Tibial nerve (tissue), 3 donors: ENCODE results near the gene TIPIN.

Experiments
- POLR2A ChIP-seq, 2 donors: fragments of 450-650 bp; IDR thresholded peaks; one replicate each; pipeline ENCODE4 v1.6.1; 2017; ENCODE audit warnings: antibody characterized with exemption in 2 of 2, mild to moderate bottlenecking in 2 of 2, moderate library complexity in 2 of 2
- TF ChIP-seq, protein P1 (sequence below), 5 experiments: fragments of 200-600 bp in 3 of 5; fragments of 450-650 bp in 2 of 5; sonication (generic) in 3 of 5; IDR thresholded peaks; one replicate each; pipeline ENCODE4 v1.5.1; 2016 to 2019; ENCODE audit warnings: antibody characterized with exemption in 5 of 5, mild to moderate bottlenecking in 3 of 5, moderate library complexity in 2 of 5

DNA sequence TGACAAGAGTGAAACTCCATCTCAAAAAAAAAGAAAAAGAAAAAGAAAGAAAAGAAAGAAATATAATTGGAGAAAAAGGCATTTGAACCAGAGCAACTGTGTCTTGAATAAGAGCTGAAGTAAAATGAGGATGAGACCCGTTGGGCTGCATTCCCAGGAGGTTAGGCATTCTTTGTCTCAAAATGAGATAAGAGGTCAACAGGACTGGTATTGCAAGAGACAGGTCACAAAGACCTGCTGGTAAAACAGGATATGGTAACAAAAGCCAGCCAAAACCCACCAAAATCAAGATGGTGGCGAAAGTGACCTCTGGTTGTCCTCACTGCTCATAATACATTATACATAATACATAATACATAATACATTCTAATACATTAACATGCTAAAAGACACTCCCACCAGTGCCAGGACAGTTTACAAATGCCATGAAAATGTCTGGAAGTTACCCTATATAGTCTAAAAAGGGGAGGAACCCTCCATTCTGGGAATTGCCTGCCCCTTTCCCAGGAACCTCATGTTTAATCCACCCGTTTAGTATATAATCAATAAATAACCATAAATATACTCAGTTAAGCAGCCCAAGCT, 8.6 kb upstream of the TIPIN start:
- TF ChIP-seq, protein P1, sequence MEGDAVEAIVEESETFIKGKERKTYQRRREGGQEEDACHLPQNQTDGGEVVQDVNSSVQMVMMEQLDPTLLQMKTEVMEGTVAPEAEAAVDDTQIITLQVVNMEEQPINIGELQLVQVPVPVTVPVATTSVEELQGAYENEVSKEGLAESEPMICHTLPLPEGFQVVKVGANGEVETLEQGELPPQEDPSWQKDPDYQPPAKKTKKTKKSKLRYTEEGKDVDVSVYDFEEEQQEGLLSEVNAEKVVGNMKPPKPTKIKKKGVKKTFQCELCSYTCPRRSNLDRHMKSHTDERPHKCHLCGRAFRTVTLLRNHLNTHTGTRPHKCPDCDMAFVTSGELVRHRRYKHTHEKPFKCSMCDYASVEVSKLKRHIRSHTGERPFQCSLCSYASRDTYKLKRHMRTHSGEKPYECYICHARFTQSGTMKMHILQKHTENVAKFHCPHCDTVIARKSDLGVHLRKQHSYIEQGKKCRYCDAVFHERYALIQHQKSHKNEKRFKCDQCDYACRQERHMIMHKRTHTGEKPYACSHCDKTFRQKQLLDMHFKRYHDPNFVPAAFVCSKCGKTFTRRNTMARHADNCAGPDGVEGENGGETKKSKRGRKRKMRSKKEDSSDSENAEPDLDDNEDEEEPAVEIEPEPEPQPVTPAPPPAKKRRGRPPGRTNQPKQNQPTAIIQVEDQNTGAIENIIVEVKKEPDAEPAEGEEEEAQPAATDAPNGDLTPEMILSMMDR (IDR thresholded peaks at IDR 0.05), result no peak
- no peak for TF ChIP-seq POLR2A (IDR thresholded peaks at IDR 0.05)
